NCI-H2029 treated with DMSO at 0.1 percent for 48 hours (cell line): Measurements from ENCODE around the gene RASA3.

Experiments used
- DNase-seq: peaks from one replicate; lab custom pipeline; 2025; lab: John Stamatoyannopoulos, UW

RASA3 gene

GRCh38 chr13:113980489-113981064 is 151.8 kb downstream of the RASA3 start:
- DNase-seq, result no peak

- no peak for DNase-seq
These were observed 152.5 kb downstream of the RASA3 start for GRCh38 chr13:113979791-113980471.

GRCh38 chr13:113978741-113979481 is 153.5 kb downstream of the RASA3 start:
- no peak for DNase-seq

- no peak for DNase-seq
These were observed 154.4 kb downstream of the RASA3 start for GRCh38 chr13:113977976-113978375.

- DNase-seq, result no peak
These were observed 155.4 kb downstream of the RASA3 start for GRCh38 chr13:113976711-113977684.

- DNase-seq, result no peak
These were observed 157.0 kb downstream of the RASA3 start for GRCh38 chr13:113975416-113975815.

- DNase-seq, result no peak
These were observed 157.8 kb downstream of the RASA3 start for GRCh38 chr13:113974304-113975281.

GRCh38 chr13:113973218-113974164 is 158.9 kb downstream of the RASA3 start, which contains the start of gene C13orf46:
Gene C13orf46, minus strand, starts transcription at chr13:113974076. Its CDS starts 79 bp downstream, at chr13:113973997.
- no peak for DNase-seq

GRCh38 chr13:113972451-113973217 is 159.8 kb downstream of the RASA3 start:
- no peak for DNase-seq

- DNase-seq, result no peak
These were observed 160.8 kb downstream of the RASA3 start for GRCh38 chr13:113971471-113972231.

- DNase-seq, result peak; percentile 11
These were observed 161.5 kb downstream of the RASA3 start for GRCh38 chr13:113970810-113971470.

- DNase-seq, result peak; percentile 30
These were observed 162.3 kb downstream of the RASA3 start for GRCh38 chr13:113969973-113970611.

GRCh38 chr13:113969311-113969972 is 163.0 kb downstream of the RASA3 start:
- DNase-seq, result no peak

GRCh38 chr13:113968463-113969310 is 163.7 kb downstream of the RASA3 start:
- no peak for DNase-seq

- DNase-seq, result no peak
These were observed 164.5 kb downstream of the RASA3 start for GRCh38 chr13:113967729-113968462.
